Adrenal gland (tissue), 5 donors: ENCODE data around the gene TPH2.

Source experiments
- CTCF ChIP-seq, 6 experiments: fragments of 450-650 bp in 4 of 6; fragments of 200-600 bp in 2 of 6; sonication (generic) in 1 of 6; IDR thresholded peaks; 1 replicate in 5 of 6; 2 replicates in 1 of 6; pipeline versions ENCODE4 v1.5.1 to v1.8.0; 2016 to 2021; ENCODE audit warnings: antibody characterized with exemption in 6 of 6, mild to moderate bottlenecking in 2 of 6, moderate library complexity in 1 of 6
- POLR2A ChIP-seq, 2 donors: fragments of 450-650 bp; IDR thresholded peaks; one replicate each; pipeline ENCODE4 v1.6.1; 2017; ENCODE audit warnings: antibody characterized with exemption in 2 of 2, mild to moderate bottlenecking in 2 of 2, moderate library complexity in 1 of 2
- donor health status: DM: no; HTN: no; CAD: no.

- no peak for TF ChIP-seq CTCF (IDR thresholded peaks at IDR 0.05)
- no peak for TF ChIP-seq POLR2A (IDR thresholded peaks at IDR 0.05)
Measured at GRCh38 chr12:71940068-71940467, 1.4 kb downstream of the TPH2 start.
